ENCODE data around the gene CNIH2. TPM values are rescaled to one million over a fixed set of nuclear protein-coding genes. Genes with fewer than 3 reads are reported as not detected.
"Not testable (repeated sequence)": the region's sequence is repeated elsewhere in the genome, so short reads cannot be mapped to it uniquely, and the experiment has no call there.

CNIH2 gene
- polyA plus RNA-seq, 1 donor from 2014 or later: 47.9 TPM

DNA sequence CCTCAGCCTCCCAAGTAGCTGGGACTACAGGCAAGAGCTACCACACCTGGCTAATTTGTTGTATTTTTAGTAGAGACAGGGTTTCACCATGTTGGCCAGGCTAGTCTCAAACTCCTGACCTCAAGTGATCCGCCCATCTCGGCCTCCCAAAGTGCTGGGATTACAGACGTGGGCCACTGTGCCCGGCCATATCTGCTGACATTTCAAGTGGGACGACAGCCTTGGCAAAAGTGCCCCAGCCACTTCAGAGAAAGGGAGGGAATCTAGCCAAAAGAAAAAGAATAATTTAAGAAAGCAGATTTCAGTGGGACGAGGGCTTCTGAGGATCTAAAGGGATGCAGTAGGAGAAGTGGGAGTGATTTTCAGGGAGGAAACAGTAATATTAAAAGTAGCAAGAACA, 24.9 kb upstream of the CNIH2 start:
- not testable (repeated sequence) for H4K20me1 ChIP-seq (ENCODE audit: insufficient read depth); H3K9ac ChIP-seq (ENCODE audit: low read length); H3F3A ChIP-seq (ENCODE audit: insufficient read depth, low read length, poor library complexity, severe bottlenecking); H3K27me3 ChIP-seq (ENCODE audit: insufficient read depth, low read depth, low read length); H2AFZ ChIP-seq (ENCODE audit: low read depth, low read length); H3K9me2 ChIP-seq (ENCODE audit: insufficient read depth, low read length); H3K27ac ChIP-seq (ENCODE audit: low read length); H3K79me2 ChIP-seq (replicated peaks; ENCODE audit: insufficient read depth, low read length); H3K4me3 ChIP-seq (ENCODE audit: low read length); H3K9me3 ChIP-seq (ENCODE audit: low read length); H3K36me3 ChIP-seq (ENCODE audit: insufficient read depth, low read length); H3K4me2 ChIP-seq (ENCODE audit: low read length)

- H3K27ac ChIP-seq (ENCODE audit: low read length): peak overlapping the region; percentile 92
- peak overlapping the region; percentile 98 for H3K9ac ChIP-seq (ENCODE audit: low read length)
- no peaks in the 10 kb centered on the region for H3K9me2 ChIP-seq (ENCODE audit: insufficient read depth, low read length)
- no peaks in the 10 kb centered on the region for H3F3A ChIP-seq (ENCODE audit: insufficient read depth, low read length, poor library complexity, severe bottlenecking)
- H2AFZ ChIP-seq (ENCODE audit: low read depth, low read length): no peak overlapping the region
- peak overlapping the region; percentile 99 for H3K4me3 ChIP-seq (ENCODE audit: low read length)
- peaks cover 4% of the 10 kb centered on the region for H4K20me1 ChIP-seq (ENCODE audit: insufficient read depth)
- H3K36me3 ChIP-seq (ENCODE audit: insufficient read depth, low read length): peaks cover 12% of the 10 kb centered on the region
- H3K4me2 ChIP-seq (ENCODE audit: low read length): peak overlapping the region; percentile 52
- TF ChIP-seq, protein P1, sequence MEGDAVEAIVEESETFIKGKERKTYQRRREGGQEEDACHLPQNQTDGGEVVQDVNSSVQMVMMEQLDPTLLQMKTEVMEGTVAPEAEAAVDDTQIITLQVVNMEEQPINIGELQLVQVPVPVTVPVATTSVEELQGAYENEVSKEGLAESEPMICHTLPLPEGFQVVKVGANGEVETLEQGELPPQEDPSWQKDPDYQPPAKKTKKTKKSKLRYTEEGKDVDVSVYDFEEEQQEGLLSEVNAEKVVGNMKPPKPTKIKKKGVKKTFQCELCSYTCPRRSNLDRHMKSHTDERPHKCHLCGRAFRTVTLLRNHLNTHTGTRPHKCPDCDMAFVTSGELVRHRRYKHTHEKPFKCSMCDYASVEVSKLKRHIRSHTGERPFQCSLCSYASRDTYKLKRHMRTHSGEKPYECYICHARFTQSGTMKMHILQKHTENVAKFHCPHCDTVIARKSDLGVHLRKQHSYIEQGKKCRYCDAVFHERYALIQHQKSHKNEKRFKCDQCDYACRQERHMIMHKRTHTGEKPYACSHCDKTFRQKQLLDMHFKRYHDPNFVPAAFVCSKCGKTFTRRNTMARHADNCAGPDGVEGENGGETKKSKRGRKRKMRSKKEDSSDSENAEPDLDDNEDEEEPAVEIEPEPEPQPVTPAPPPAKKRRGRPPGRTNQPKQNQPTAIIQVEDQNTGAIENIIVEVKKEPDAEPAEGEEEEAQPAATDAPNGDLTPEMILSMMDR (IDR thresholded peaks at IDR 0.05; ENCODE audit: poor library complexity, severe bottlenecking): no peak
- TF ChIP-seq SMC3 (conservative IDR thresholded peaks at IDR 0.05; ENCODE audit: poor library complexity): peak; percentile 46
- peak; percentile 20 for TF ChIP-seq RAD21 (conservative IDR thresholded peaks at IDR 0.05)
- TF ChIP-seq REST (IDR thresholded peaks at IDR 0.05; ENCODE audit: borderline replicate concordance): no peak
- no peak for TF ChIP-seq TAF1 (IDR thresholded peaks at IDR 0.05; ENCODE audit: low read depth)
- TF ChIP-seq EZH2 (IDR thresholded peaks at IDR 0.05; ENCODE audit: borderline replicate concordance, insufficient read depth, low read length, poor library complexity, severe bottlenecking): no peak
- no peak for TF ChIP-seq MXI1 (conservative IDR thresholded peaks at IDR 0.05; ENCODE audit: poor library complexity, severe bottlenecking)
- TF ChIP-seq EP300 (conservative IDR thresholded peaks at IDR 0.05; ENCODE audit: poor library complexity, severe bottlenecking): no peak
- no peak for TF ChIP-seq POLR2AphosphoS5 (IDR thresholded peaks at IDR 0.05)
- peaks cover 15% of the 10 kb centered on the region for H3K79me2 ChIP-seq (replicated peaks; ENCODE audit: insufficient read depth, low read length)
- H3K27me3 ChIP-seq (ENCODE audit: insufficient read depth, low read depth, low read length): no peaks in the 10 kb centered on the region
- H3K9me3 ChIP-seq (ENCODE audit: low read length): no peaks in the 10 kb centered on the region
These were observed 19.5 kb upstream of the CNIH2 start for GRCh38 chr11:66258473-66258893.

DNA sequence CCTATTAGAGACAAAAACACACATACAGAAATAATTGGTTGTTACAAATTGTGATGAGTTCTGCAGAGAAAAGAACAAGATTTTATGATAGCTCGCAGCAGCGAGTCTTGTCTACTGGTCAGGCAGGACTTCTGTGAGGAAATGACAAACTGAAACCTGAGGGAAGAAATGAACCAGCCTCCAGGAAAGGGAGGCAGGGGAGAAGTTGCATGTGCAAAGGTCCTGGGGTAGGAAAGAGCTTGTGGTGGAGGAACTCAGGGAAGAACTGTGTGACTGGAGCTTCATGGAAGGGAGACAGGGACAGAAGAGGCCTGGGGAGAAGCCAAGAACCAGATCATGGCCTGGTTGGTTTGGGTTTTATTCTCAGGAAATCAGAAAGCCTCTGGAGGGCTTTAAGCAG, 18.8 kb upstream of the CNIH2 start:
- Histone ChIP-seq H4K20me1 (ENCODE audit: insufficient read depth) (peaks cover 4% of the 10 kb centered on the region), H3K9me2 (ENCODE audit: insufficient read depth, low read length) (no peaks in the 10 kb centered on the region), H3K27me3 (ENCODE audit: insufficient read depth, low read depth, low read length) (no peaks in the 10 kb centered on the region), H3K9me3 (ENCODE audit: low read length) (no peaks in the 10 kb centered on the region), H3K4me3 (ENCODE audit: low read length) (peak overlapping the region; percentile 99), H2AFZ (ENCODE audit: low read depth, low read length) (no peak overlapping the region), H3K9ac (ENCODE audit: low read length) (peak overlapping the region; percentile 98), H3K36me3 (ENCODE audit: insufficient read depth, low read length) (peaks cover 12% of the 10 kb centered on the region), H3F3A (ENCODE audit: insufficient read depth, low read length, poor library complexity, severe bottlenecking) (no peaks in the 10 kb centered on the region), H3K79me2 (replicated peaks; ENCODE audit: insufficient read depth, low read length) (peaks cover 15% of the 10 kb centered on the region), H3K4me2 (ENCODE audit: low read length) (peak overlapping the region; percentile 52), H3K27ac (ENCODE audit: low read length) (no peak overlapping the region)
- no peak for TF ChIP-seq EZH2 (IDR thresholded peaks at IDR 0.05; ENCODE audit: borderline replicate concordance, insufficient read depth, low read length, poor library complexity, severe bottlenecking)
- TF ChIP-seq REST (IDR thresholded peaks at IDR 0.05; ENCODE audit: borderline replicate concordance): no peak
- no peak for TF ChIP-seq RAD21 (conservative IDR thresholded peaks at IDR 0.05)
- no peak for TF ChIP-seq EP300 (conservative IDR thresholded peaks at IDR 0.05; ENCODE audit: poor library complexity, severe bottlenecking)
- no peak for TF ChIP-seq POLR2AphosphoS5 (IDR thresholded peaks at IDR 0.05)
- no peak for TF ChIP-seq TAF1 (IDR thresholded peaks at IDR 0.05; ENCODE audit: low read depth)
- TF ChIP-seq MXI1 (conservative IDR thresholded peaks at IDR 0.05; ENCODE audit: poor library complexity, severe bottlenecking): no peak
- TF ChIP-seq, protein P1 (IDR thresholded peaks at IDR 0.05; ENCODE audit: poor library complexity, severe bottlenecking): no peak
- TF ChIP-seq SMC3 (conservative IDR thresholded peaks at IDR 0.05; ENCODE audit: poor library complexity): no peak

All from neural cell (in vitro differentiated cells).